HUDEP-2 (cell line): ENCODE results near the gene SDR42E1.
A peak's percentile ranks its signal among the peaks of the same experiment; 100 is the strongest.
"Not testable (repeated sequence)": the region's sequence is repeated elsewhere in the genome, so short reads cannot be mapped to it uniquely, and the experiment has no call there.

Experiments
- DNase-seq, 76 experiments: peaks; one replicate each; lab custom pipeline; 2025; ENCODE audit not compliant: unreplicated experiment in 76 of 76; lab: John Stamatoyannopoulos, UW

SDR42E1 gene

DNA sequence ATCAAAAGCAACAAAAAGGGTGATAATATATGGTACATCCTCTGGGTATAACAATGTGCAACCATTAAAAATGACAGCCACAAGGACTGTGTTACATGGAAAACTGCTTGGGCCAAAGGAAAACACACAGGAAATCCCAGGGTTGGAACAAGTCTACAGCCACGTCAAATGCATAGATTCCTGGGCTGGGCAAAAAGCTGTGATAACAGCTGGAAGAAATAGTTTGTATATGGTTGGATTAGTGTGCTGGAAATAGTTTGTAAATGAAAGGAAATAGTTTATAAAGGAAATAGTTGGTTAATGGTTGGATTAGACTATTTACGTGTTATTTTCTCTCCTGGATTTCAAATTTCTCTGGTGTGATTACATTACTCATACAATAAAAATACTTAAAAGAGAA lies 26.4 kb upstream of the SDR42E1 start:
- no peak for DNase-seq

DNA sequence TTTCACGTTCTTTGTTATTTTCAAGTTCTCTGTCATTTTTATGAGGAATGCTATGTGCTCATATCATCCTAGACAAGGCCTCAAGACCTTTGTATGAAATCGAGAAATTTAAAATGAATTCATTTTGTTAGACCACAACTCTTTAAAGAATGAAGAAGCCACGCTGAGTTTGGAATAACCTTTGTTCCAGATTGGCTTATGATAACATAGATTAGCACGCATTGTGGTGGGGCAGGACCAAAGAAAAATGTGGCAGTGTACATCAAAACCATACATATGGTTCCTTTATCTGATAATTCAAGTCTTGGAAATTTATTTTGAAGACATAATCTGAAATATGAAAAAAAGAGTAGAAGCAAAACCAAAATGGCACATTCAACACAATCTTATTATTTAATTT lies 26.0 kb upstream of the SDR42E1 start:
- no peak for DNase-seq

DNA sequence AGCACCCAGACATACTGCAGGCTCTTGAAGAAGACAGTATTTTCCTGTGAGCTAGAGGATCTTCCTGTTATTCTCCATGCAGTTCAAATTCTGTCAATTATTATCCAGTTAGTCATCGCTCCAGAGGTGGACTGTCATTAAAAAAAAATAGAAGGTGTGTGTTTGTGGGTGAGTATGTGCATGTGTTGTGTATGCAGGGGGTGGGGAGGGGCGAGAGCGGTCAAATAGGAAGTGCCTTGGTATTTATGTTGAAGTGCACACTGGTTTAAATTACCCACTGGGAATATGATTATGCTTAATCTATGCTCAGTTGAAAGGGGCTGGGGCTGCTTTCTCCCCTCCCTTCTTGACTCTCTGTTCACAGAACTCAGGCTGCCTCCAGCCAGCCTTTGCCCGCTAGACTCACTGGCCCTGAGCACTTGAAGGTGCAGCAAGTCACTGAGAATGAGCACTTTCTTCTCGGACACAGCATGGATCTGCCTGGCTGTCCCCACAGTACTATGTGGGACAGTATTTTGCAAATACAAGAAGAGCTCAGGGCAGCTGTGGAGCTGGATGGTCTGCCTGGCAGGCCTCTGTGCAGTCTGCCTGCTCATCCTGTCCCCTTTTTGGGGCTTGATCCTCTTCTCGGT lies 23.8 kb upstream of the SDR42E1 start, which contains the start of gene HSD17B2:
TSS of gene HSD17B2 (plus strand) at position 273 of the 632 bp plus-strand sequence. CDS start at position 445, 172 bp downstream.
- no peak for DNase-seq

DNA sequence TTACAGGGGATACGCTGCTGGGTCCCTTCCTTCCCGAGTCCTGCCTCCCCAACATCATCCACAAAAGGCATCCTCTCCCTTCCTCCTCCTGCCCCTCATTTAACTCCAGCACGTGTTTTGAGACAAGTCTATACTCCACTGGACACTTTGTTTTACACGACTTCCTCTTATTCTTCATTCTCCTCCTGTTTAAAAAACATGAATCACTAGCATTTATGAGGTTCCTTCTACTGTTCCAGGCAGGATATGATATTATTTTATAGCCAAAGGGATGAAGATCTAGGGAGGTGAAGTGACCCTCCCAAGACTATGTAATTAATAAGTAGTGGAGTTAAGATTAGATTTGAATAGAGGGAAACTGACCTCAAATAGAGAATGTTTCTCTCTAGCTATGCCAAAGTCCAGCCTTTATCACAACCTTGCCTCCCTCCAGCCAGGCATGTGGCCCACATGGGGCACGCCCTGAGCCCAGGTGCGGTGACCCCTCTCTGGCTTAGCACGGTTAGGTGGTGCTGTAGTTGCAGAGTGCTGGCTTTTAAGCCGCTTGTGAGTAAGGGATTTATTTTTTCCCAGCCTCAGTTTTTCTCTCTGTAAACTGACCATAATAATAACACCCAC lies 22.5 kb upstream of the SDR42E1 start:
- no peak for DNase-seq

DNA sequence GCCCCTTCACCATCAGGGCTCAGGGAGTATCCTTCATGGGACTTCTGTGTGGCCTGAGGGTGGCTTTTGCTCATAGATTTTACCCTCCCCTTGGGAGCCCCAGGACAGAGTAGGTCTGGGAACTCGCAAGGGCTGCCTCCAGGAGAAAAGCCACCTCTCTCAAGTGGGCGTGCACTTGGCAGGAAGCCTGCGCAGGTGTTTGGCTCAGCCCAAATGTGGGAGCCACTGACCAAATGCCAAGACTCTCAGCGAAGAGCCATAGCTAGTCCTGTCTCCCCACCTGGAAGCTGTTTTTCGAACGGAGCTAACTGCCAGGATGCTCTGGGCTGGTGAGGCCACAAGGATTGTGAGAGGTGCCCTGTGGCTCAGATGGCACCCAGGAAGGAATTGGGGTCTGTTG lies 21.7 kb upstream of the SDR42E1 start:
- DNase-seq, result no peak

DNA sequence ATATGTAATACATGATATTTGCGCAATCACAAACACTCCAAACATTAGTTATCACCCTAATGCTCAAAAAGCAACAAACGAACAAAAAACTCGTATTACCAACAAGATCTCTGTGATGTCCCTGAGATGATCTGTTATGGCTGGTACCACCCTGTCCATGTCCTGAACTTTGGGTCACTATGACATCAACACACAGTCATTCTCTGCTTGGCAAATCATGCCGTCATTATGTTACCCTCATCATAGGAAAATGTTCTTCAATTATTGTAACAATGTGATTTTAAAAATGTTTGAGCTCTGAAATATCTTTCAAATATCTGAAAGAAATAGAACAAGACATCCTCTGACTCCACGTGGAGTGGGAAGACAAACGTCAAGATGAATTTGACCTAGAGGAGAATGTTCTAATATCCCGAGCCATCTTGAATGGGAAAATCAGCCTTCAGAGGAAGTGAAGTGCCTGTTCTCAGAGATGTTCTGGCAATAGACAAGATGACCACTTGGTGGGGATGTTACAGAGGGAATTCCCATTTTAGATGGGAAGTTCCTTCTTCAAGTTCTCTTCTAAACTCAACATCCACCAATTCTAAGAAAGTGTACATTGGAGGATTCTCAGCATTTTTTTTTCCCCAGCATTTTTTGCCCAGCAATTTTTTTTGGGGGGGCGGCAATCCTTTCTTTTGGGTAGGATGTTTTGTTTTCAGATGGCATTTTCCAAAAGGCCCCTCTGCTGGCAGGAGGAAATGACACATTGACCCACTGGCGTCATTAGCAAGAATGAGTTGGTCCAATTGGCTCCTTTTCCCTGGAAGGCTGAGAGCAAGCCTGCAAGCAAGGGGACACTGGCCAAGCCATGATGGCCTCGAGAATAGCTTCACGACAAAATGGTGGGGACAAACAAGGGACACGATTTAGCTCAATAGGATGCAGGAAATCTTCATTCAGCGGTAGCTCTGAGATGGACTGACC lies 20.1 kb upstream of the SDR42E1 start:
- DNase-seq, result peak in 2 of 76 experiments; percentile 9 to 20

DNA sequence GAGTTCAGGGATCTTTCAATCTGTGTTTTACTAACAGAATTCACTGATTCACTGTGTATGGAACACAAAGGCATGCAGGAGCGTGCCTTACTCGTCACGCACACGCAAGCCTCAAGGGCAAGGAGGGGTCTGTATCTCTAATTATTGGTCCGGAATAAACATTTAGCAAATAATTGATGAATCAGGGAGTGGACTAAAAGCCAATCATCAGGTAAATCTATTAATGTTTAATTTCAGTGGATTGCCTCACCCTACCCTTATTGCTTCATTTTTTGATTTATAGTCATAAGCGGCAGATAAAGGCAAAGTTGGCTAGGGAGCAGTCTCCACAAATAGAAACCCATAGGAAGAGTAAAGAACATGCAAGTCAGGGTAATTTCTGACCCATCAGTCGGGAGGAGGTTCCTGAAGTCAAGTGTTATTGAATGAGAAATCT lies 16.4 kb upstream of the SDR42E1 start:
- no peak for DNase-seq

DNA sequence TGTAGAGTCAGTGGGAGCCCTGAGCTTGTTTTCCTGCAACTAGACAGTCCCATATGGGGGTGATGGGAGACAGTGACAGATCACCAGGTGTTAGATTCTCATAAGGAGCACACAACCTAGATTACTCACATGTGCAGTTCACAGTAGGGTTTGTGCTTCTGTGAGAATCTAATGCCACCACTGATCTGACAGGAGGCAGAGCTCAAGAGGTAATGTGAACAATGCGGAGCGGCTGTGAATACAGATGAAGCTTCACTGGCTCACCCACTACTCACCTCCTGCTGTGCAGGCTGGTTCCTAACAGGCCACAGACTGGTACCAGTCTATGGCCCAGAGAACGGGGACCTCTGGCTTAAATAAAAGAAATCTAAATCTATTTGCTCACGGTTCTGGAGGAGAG lies 13.6 kb upstream of the SDR42E1 start:
- DNase-seq, result no peak

DNA sequence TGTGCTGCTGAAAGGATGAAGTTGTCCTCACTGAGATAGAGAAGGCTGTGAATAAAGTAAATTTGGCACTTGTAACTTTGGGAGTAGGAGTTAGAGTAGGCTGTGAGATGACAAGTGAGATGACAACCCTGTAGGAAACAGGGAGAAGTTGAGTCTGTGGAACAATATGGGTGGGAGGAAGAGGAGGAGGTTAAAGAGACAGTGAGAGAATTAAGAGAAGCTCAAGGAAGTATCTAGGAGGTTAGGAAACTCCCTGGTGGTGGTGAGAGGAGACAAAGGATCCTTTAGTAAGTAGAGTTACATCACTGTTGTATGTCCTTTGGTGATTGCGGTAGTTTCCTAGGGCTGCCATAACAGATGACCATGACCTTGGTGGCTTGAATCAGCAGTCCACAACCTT lies 13.0 kb upstream of the SDR42E1 start:
- DNase-seq, result no peak

DNA sequence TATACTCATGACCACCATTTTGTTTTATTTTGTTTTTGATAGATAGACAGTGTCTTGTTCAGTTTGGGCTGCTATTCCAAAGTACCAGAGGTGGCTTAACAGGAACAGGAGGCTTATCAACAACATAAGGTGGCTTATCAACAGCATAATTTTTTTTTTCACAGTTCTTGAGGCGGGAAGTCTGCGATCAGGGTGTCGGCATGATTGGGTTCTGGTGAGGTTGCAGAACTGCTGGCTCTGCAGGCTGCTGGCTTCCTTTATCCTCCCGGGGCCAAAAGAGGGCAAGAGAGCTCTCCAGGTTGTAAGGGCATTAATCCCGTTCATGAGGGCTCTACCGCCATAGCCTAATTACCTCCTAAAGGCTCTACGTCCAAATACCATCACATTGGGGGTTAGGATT lies 11.9 kb upstream of the SDR42E1 start:
- no peak for DNase-seq

DNA sequence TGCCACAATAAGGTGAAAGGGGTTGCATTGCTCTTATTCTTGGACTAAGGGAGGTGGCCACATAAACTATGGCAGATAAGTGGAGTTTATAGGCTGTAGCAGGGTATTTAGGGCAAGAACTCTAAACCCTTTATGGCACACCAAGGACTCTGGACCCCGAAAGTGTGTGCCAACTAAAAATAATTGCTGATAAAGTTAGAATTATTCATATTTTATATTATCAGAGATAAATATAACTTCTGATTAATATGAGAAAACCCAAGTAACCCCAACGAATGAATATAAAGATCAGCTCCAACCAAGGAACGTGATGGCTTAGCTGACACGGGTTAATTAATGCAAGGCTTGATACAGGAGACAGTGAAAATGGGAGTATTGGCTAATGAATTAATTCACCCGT lies 8.8 kb upstream of the SDR42E1 start:
- DNase-seq, result no peak

DNA sequence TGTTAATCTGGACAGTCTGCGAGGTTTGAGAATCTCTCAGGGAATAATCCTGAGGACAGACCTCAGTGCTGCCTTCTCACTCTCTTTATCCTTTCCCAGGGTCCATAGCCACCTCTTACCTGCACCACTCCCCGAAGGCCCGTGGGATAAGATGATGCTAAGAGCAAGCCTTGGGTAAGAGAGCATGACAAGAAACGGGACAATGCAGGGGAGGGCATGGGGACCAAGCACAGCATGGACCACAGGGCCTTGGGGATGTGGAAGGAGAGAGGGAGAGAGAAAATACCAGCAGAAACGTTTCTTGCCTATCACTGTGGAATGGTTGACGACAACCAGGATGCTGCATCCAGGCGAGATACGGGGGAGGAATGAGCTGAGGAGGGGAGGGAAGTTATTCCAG lies 8.3 kb upstream of the SDR42E1 start:
- no peak for DNase-seq

DNA sequence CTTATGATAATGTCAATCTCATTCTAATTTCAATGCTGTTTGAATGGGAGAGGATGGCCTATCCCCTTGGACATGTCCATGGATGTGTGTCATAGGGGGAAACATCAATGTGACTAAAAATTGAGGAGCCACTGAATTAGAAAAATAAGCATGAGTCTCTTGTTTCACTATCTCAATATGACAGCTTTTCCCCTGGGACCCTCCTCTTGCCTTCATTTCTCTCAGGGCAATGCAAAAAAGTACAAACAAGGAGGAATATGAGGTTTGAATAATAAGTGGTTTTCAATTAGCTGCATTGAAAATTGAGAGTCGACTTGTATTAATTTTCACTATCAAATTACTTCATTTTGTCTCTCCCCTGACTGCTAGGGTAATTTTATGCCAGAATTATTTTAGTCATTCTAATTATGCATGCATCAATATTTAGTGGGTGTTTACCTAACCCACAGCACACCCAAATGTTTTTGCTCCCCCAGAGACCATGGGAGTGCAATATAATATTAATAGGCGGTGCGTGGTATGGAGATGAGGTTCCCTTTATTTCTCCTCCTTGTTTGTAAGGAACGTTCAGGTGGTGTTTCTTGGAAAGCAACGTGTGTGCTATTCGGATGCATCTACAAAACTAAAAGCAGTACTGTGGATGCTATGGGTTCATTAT lies 6.8 kb upstream of the SDR42E1 start:
- no peak for DNase-seq

DNA sequence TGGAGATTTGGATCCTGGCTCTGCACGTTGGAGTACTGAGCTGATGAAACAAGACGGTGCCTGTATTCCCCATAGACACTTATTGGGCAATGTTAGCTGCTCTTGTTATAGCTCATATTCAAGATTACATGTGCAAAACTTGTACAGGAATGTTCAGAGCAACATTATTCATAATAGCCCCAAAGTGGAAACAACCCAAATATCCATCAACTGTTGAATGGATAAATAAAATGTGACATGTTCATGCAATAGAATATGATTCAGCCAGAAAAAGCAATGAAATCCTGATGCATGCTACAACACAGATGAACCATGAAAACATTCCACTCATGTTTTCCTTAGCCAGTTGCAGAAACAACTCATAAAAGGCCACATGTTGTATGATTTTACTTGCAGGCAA lies 5.7 kb upstream of the SDR42E1 start:
- no peak for DNase-seq

DNA sequence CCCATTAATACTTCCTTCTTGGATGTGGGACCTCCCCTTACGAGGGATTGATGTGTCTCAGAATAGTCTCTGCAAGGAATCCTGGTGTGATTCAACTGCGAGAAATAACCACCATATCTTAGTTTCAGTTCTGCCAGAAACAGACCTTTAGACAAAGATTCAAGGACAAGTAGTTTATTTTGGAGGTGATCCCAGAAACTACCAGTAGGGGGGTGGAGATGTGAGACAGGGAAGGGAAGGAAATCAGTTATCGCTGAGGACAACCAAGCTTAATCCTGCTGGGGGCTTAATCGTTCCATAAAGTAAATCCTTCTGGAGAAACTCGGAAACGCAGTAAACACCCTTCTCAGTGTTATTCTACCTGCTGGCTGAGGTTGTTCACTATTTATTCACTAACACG lies 5.0 kb upstream of the SDR42E1 start:
- DNase-seq, result peak in 2 of 76 experiments; percentile 3 to 4

DNA sequence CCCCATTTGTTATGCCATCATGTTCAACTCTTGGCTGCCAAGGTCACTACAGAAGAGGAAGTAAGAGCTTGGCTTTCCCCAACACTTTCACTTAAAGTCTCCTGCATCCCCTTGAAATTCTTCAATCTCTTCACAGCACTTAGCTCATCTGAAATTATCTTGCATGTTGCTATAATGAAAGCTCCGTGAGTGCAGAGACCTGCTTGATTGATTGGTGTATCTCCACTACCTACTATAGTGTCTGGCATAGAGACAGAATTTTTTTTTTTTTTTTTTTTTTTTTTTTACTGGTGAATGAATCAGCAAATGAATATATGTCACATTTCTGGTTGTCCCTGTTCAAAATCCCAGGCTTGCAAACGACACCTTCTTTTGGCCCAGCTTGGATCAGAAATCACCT lies 1.9 kb upstream of the SDR42E1 start:
- DNase-seq, result no peak

DNA sequence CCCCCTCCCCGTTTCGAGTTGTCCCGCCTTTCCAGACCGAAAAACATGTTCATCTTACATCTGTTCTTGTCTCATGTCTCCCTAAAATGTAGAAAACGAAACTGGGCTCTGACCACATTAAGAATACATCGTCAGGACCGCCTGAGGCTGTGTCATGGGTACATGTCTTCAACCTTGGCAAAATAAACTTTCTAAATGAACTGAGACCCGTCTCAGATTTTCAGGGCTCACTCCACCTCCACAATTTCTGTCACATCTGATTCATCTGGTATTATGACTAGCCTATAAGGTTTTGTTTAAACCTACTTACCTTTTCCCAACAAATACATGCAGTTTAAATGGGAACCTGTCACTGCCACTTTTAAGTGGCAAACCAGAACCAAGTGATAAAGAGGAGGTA lies 621 bp downstream of the SDR42E1 start:
- DNase-seq, result no peak

DNA sequence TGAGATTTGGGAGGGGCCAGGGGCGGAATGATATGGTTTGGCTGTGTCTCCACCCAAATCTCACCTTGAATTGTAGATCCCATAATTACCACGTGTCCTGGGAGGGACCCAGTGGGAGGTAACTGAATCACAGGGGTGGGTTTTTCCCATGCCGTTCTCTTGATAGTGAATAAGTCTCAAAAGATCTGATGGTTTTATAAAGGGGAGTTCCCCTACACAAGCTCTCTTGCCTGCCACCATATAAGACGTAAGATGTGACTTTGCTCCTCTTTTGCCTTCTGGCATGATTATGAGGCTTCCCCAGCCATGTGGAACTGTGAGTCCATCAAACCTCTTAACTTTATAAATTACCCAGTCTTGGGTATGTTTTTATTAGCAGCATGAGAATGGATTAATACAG lies 1.5 kb downstream of the SDR42E1 start:
- not testable (repeated sequence) for DNase-seq

DNA sequence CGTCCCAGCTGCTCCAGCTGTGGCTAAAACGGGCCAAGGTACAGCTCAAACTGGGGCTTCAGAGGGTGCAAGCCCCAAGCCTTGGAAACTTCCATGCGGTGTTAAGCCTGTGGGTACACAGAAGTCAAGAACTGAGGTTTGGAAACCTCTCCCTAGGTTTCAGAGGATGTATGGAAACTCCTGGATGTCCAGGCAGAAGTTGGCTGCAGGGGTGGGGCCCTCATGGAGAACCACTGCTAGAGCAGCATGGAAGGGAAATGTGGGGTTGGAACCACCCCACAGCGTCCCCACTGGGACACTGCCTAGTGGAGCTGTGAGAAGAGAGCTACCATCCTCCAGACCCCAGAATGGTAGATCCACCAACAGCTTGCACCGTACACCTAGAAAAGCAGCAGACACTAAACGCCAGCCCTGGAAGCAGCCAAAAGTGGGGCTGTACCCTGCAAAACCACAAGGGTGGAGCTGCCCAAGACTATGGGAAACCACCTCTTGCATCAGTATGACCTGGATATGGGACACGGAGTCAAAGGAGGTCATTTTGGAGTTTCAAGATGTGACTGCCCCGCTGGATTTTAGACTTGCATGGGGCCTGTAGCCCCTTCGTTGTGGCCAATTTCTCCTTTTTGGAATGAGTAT lies 2.2 kb downstream of the SDR42E1 start:
- no peak for DNase-seq

DNA sequence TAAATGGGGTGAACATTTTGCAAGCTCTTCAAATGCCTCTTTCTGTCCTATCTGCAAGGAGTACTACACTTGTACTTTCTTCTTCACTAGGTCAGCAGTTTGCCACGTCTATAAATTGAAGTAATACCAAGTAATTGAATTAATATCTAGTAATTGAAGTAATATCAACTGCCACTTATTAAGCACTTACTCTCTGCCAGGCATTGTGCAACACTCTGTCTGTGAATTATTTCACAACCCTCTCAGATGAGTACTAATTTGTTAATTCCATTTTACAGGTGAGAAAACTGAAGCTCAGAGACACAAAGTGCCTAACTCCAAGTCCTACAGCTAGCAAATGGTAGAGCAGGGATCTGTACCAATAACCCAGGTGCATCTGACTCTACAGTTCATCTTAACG lies 4.1 kb downstream of the SDR42E1 start:
- no peak for DNase-seq

DNA sequence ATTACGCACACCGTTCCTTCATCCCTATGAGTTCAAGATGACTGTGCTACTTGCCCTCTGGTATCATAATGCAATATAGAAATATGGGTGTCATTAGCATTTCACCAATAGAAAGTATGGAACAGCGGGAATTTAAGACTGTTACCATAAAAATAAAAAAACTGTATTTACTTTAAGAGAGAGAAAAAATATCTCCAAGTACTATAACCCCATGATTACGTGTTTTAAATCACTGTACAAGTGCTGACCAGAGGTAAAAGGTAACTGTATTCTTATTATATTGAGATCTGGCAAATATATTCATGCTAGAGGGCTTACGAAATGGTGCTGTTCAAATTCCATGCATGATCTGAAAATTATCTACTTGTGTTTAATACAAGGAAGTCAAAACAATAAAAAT lies 5.2 kb downstream of the SDR42E1 start:
- no peak for DNase-seq
